ENCODE measurements around the gene RYK. TPM values are rescaled to one million over a fixed set of nuclear protein-coding genes. Genes with fewer than 3 reads are reported as not detected.

RYK gene
- total RNA-seq, 4 donors from 2014 or later, result 20.2 to 91.1 (median 61.6) TPM

DNA sequence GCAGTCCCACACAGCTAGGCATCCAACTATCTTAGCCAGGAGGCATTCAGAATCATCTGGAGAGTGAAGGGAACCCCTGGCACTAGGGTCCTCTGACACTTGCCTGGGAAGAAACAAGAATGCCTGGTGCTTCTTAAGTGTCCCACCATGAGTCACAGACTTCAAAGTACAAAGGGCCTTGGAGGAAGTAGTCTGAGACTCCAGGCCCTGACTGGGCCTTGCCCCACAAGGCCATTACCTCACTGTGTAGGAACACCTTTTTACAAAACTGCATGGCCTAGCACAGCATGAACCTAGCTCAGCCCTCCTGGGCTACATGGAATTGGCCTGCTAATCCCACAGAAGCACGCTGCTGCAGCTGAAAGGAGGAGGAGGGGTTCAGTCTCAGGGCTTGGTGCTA lies 116.4 kb downstream of the RYK start:
- Histone ChIP-seq H3K4me1 (no peaks in the 10 kb centered on the region), H3K4me3 (no peak overlapping the region), H3K9me3 (peaks cover 0 to 4% of the 10 kb centered on the region in 2 donors), H3K36me3 (no peaks in the 10 kb centered on the region), H3K27ac (no peak overlapping the region), H3K27me3 (no peaks in the 10 kb centered on the region)
- no peak for DNase-seq
- 75% methylated on average over 1 of the region's 1 CpG; no CpG with 5 or more reads in 1 of the 2 donors for WGBS, 2 donors (ENCODE audit: low coverage in 1 of 2)
- in situ Hi-C loops (cut with MboI; ENCODE audit: low pct_ligation_motif_present in 1 of 4, low pct_unique_long_range_greater_than_20kb in 1 of 4, low sequenced_read_pairs in 3 of 4) (no loop called here), intact Hi-C loops (cut with DNase I; ENCODE audit: low total_unique reads) (no loop called here)
- TF ChIP-seq EP300 (IDR thresholded peaks at IDR 0.05; ENCODE audit: low read depth) (no peak), POLR2A (IDR thresholded peaks at IDR 0.05) (no peak), POLR2AphosphoS5 (IDR thresholded peaks at IDR 0.05) (no peak)
- TF ChIP-seq, protein P1, sequence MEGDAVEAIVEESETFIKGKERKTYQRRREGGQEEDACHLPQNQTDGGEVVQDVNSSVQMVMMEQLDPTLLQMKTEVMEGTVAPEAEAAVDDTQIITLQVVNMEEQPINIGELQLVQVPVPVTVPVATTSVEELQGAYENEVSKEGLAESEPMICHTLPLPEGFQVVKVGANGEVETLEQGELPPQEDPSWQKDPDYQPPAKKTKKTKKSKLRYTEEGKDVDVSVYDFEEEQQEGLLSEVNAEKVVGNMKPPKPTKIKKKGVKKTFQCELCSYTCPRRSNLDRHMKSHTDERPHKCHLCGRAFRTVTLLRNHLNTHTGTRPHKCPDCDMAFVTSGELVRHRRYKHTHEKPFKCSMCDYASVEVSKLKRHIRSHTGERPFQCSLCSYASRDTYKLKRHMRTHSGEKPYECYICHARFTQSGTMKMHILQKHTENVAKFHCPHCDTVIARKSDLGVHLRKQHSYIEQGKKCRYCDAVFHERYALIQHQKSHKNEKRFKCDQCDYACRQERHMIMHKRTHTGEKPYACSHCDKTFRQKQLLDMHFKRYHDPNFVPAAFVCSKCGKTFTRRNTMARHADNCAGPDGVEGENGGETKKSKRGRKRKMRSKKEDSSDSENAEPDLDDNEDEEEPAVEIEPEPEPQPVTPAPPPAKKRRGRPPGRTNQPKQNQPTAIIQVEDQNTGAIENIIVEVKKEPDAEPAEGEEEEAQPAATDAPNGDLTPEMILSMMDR (IDR thresholded peaks at IDR 0.05), result no peak

GRCh38 chr3:134132961-134133360 lies 117.7 kb downstream of the RYK start:
- 30 to 49% methylated on average over 3 of the region's 3 CpGs for whole genome bisulfite sequencing, 2 donors (ENCODE audit: low coverage in 1 of 2)

GRCh38 chr3:134126153-134126552 lies 124.5 kb downstream of the RYK start:
- no peaks in the 10 kb centered on the region for H3K36me3 ChIP-seq
- no peak for DNase-seq
- WGBS, 2 donors (ENCODE audit: low coverage in 1 of 2), result 38 to 67% methylated on average over 1 of the region's 1 CpG
- no peaks in the 10 kb centered on the region for H3K4me1 ChIP-seq
- no peaks in the 10 kb centered on the region for H3K27me3 ChIP-seq
- peaks cover 0 to 7% of the 10 kb centered on the region in 2 donors for H3K9me3 ChIP-seq
- H3K27ac ChIP-seq, result no peak overlapping the region
- intact Hi-C loops (cut with DNase I; ENCODE audit: low total_unique reads) (no loop called here), in situ Hi-C loops (cut with MboI; ENCODE audit: low pct_ligation_motif_present in 1 of 4, low pct_unique_long_range_greater_than_20kb in 1 of 4, low sequenced_read_pairs in 3 of 4) (no loop called here)
- H3K4me3 ChIP-seq, result no peak overlapping the region
- TF ChIP-seq, protein P1 (IDR thresholded peaks at IDR 0.05), result peak in 1 of 5 experiments; percentile 1
- TF ChIP-seq POLR2A (IDR thresholded peaks at IDR 0.05), result no peak
- no peak for TF ChIP-seq EP300 (IDR thresholded peaks at IDR 0.05; ENCODE audit: low read depth)
- no peak for TF ChIP-seq POLR2AphosphoS5 (IDR thresholded peaks at IDR 0.05)

More at GRCh38 chr3:134132961-134133360, 117.7 kb downstream of the RYK start:
- no peak overlapping the region for H3K27ac ChIP-seq
- no peak for DNase-seq
- in situ Hi-C loops (cut with MboI; ENCODE audit: low pct_ligation_motif_present in 1 of 4, low pct_unique_long_range_greater_than_20kb in 1 of 4, low sequenced_read_pairs in 3 of 4), result no loop called here
- intact Hi-C loops (cut with DNase I; ENCODE audit: low total_unique reads), result no loop called here
- no peaks in the 10 kb centered on the region for H3K27me3 ChIP-seq
- H3K4me1 ChIP-seq, result no peaks in the 10 kb centered on the region
- H3K36me3 ChIP-seq, result no peaks in the 10 kb centered on the region
- TF ChIP-seq EP300 (IDR thresholded peaks at IDR 0.05; ENCODE audit: low read depth) (no peak), POLR2A (IDR thresholded peaks at IDR 0.05) (no peak), POLR2AphosphoS5 (IDR thresholded peaks at IDR 0.05) (no peak)
- TF ChIP-seq, protein P1 (IDR thresholded peaks at IDR 0.05), result no peak
- no peak overlapping the region for H3K4me3 ChIP-seq
- H3K9me3 ChIP-seq, result no peaks in the 10 kb centered on the region

- intact Hi-C loops (cut with DNase I; ENCODE audit: low total_unique reads), result no loop called here
- 95 to 97% methylated on average over 2 of the region's 2 CpGs for WGBS, 2 donors (ENCODE audit: low coverage in 1 of 2)
- no peak for TF ChIP-seq POLR2AphosphoS5 (IDR thresholded peaks at IDR 0.05)
- TF ChIP-seq, protein P1 (IDR thresholded peaks at IDR 0.05), result no peak
- no peak for TF ChIP-seq EP300 (IDR thresholded peaks at IDR 0.05; ENCODE audit: low read depth)
- no peak for TF ChIP-seq POLR2A (IDR thresholded peaks at IDR 0.05)
- Histone ChIP-seq H3K27me3 (no peaks in the 10 kb centered on the region), H3K36me3 (no peaks in the 10 kb centered on the region), H3K4me3 (no peak overlapping the region), H3K27ac (no peak overlapping the region), H3K9me3 (peaks cover 13 to 15% of the 10 kb centered on the region in 2 donors), H3K4me1 (no peaks in the 10 kb centered on the region)
- no peak for DNase-seq
- in situ Hi-C loops (cut with MboI; ENCODE audit: low pct_ligation_motif_present in 1 of 4, low pct_unique_long_range_greater_than_20kb in 1 of 4, low sequenced_read_pairs in 3 of 4), result no loop called here
These were observed 135.9 kb downstream of the RYK start for GRCh38 chr3:134114726-134115125.
